ENCODE data around the gene KCNIP4.

DNA sequence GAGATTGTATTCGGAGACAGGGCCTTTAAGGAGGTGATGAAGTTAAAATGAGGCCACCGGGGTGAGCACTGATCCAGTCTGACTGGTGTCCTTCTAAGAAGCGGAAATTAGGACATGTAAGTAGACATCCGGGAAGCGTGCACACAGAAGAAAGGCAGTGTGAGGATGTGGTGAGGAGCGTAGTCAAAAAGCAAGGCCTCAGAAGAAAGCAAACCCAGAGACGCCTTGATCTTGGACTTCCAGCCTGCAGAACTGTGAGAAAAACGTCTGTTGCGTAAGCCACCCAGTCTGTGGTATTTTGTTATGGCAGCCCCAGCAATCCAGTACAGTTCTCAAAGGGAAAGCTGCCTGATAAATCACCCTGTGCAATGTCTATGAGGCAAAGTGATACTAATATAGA, 153.5 kb downstream of the KCNIP4 start:
- TF ChIP-seq, protein P1, sequence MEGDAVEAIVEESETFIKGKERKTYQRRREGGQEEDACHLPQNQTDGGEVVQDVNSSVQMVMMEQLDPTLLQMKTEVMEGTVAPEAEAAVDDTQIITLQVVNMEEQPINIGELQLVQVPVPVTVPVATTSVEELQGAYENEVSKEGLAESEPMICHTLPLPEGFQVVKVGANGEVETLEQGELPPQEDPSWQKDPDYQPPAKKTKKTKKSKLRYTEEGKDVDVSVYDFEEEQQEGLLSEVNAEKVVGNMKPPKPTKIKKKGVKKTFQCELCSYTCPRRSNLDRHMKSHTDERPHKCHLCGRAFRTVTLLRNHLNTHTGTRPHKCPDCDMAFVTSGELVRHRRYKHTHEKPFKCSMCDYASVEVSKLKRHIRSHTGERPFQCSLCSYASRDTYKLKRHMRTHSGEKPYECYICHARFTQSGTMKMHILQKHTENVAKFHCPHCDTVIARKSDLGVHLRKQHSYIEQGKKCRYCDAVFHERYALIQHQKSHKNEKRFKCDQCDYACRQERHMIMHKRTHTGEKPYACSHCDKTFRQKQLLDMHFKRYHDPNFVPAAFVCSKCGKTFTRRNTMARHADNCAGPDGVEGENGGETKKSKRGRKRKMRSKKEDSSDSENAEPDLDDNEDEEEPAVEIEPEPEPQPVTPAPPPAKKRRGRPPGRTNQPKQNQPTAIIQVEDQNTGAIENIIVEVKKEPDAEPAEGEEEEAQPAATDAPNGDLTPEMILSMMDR (IDR thresholded peaks at IDR 0.05): no peak
- TF ChIP-seq POLR2A (IDR thresholded peaks at IDR 0.05): no peak
